Measurements from ENCODE around the gene SCAF4.
"Not testable (repeated sequence)": the region's sequence is repeated elsewhere in the genome, so short reads cannot be mapped to it uniquely, and the experiment has no call there.

SCAF4 gene, protein sequence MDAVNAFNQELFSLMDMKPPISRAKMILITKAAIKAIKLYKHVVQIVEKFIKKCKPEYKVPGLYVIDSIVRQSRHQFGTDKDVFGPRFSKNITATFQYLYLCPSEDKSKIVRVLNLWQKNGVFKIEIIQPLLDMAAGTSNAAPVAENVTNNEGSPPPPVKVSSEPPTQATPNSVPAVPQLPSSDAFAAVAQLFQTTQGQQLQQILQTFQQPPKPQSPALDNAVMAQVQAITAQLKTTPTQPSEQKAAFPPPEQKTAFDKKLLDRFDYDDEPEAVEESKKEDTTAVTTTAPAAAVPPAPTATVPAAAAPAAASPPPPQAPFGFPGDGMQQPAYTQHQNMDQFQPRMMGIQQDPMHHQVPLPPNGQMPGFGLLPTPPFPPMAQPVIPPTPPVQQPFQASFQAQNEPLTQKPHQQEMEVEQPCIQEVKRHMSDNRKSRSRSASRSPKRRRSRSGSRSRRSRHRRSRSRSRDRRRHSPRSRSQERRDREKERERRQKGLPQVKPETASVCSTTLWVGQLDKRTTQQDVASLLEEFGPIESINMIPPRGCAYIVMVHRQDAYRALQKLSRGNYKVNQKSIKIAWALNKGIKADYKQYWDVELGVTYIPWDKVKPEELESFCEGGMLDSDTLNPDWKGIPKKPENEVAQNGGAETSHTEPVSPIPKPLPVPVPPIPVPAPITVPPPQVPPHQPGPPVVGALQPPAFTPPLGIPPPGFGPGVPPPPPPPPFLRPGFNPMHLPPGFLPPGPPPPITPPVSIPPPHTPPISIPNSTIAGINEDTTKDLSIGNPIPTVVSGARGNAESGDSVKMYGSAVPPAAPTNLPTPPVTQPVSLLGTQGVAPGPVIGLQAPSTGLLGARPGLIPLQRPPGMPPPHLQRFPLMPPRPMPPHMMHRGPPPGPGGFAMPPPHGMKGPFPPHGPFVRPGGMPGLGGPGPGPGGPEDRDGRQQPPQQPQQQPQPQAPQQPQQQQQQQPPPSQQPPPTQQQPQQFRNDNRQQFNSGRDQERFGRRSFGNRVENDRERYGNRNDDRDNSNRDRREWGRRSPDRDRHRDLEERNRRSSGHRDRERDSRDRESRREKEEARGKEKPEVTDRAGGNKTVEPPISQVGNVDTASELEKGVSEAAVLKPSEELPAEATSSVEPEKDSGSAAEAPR

DNA sequence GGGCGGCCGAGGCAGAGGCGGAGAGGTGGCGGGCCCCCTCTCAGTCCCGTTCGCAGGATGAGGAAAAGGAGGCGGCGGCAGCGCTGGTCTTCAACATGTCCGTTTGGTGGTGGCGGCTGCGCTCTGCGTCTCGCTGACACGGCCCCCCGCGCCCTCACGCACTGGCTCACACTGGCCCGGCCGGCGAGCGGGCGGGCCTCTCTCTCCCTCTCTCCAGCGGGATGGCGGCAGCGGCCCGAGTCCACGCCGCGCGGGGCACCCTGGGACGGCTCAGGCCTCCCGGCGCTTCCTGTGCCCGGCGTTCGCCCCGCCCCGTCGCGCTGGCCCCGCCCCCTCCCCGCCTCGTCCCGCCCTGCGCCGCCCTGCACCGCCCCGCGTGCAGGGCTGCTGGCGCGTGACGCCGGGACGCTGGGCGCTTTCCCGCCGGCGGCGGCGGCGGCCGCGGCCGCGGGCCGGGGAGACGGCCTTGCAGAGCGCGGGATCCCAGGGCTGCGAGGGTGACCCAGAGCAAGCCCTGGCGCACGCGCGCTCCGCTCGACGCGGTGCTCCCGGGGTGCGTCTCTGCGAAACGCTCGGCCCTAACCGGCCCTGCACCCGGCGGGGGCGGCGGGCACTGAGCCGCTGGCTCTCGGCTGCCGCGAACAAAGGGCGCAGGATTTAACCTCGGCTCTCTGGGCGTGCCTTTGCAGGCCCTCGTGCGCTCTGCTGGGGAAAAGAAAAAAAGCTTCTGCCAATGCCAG lies at the start of gene SCAF4:
TSS of gene SCAF4 (minus strand) at position 262 of the 740 bp plus-strand sequence. CDS start 426 bp downstream, outside the sequence.
- peak; percentile 52 for DNase-seq

DNA sequence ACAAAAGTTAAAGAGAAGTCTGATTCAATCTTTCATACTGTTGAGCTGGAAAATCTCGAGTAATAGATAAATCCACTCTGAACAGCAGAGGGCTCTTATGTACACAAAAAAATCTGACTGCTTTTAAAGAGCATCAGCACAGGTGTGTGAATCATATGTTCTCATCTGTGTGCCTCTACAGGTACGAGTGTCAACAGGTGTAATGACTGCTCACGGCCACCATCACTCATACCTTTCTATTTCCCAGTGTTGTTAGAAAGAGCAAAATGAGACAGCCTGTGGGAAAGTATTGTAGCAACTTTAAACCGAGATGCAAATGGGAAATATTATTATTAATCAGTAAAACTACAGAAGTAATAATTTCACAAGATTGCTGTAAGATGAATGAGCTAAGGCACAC lies 49.0 kb upstream of the SCAF4 start:
- no peak for DNase-seq

DNA sequence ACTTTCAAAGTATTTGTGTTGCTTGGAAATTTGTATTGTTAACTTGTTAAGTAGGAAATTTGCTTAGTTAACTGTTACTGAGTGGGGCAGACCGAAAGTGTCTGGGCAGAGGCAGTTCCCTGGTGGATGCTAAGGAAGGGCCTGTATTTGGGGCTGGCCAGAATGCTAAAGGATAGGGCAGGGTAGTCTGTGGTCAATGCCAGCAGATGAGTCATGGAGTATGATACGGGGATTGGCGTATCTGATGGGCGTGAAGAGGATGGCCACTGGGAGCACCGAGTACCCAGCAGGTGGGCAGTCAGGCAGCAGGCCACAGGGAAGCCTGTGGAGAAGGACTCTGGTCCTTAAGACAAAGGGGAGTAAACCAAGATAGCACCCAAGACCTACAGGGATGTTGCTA lies 46.6 kb upstream of the SCAF4 start:
- DNase-seq, result no peak

DNA sequence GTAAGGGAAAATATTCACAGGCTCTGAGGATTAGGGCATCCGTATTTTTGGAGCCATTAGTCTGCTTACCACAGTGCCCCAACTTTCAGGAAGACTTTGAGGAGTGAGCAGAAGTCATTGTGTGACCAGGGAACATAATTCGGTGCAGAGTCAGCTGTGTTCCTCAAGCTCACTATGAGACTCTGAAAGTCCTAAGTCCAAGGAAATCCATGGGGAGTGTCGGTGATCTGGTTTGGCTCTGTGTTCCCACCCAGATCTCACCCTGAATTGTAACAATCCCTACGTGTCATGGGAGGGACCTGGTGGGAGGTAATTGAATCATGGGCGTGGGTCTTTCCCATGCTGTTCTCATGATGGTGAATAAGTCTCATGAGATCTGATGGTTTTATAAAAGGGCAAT lies 45.9 kb upstream of the SCAF4 start:
- no peak for DNase-seq

DNA sequence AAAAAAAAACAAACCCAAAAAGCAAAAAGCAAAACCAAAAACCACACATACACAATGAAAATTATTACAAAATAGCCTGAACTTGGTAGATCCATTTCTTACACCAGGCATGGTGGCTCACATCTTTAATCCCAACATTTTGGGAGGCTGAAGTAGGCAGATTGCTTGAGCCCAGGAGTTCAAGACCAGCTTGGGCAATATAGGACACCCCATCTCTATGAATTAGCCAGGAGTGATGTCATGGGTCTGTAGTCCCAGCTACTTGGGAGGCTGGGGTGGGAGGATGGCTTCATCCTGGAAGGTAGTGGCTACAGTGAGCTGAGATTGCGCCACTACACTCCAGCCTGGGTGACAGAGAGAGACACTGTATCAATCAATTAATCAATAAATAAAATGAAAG lies 42.1 kb upstream of the SCAF4 start:
- DNase-seq, result no peak

DNA sequence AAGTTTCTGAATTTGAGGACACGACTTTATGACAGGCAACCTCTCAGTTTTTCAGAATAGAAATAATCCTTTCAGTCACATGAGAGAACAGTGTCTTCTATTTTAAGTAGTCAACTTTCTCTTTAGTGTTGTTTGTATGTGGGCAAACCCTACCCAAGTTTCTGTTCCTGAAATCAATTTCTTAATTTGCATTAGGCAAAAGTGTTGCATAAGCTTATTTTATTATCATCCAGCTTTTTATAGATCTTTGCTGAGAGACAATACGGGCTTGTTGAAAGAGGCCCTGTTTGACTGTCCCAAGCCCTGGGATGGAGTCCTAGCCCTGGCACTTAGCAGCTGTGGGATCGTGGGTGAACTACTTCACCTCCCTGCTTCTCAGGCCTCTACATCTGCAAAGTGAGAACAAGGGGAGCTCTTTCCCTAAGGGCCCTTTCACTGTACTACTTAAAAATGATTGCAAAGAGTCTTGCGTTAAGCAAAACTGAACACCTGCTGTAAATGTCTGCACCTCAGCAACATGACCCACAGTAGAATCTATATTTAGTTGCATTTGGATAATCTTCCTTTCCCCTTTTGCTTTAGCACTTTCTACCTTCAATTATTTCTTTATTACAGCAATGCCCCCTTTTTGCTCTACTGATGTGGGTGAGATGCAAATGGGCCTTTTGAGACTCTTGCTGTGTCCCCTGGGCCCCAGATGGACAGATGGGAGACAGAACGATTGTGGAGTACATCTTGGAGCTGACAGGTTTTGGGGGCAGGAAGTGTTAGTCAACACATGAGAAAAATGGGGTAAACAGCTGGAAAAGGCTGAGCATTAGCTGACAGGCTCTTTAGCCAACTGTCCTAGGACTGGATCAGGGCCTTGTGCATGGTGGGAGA lies 41.0 kb upstream of the SCAF4 start:
- no peak for DNase-seq

DNA sequence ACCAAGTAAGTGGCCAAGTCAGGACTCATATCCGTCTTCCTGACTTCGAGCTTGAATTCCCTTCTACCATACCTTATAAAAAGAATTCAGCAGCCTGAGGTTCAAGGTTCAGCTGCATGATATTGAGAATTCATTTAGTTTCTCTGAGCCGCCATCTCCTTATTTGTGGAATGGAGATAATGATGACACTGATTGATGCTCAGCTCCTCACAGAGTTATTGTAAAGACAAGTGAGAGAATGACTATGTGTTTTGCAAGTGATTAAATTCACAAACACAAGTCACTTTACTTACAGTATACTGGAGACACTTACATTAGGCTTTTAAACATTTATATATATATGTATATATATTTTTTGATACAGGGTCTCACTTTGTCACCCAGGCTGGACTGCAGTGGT lies 39.8 kb upstream of the SCAF4 start:
- no peak for DNase-seq

DNA sequence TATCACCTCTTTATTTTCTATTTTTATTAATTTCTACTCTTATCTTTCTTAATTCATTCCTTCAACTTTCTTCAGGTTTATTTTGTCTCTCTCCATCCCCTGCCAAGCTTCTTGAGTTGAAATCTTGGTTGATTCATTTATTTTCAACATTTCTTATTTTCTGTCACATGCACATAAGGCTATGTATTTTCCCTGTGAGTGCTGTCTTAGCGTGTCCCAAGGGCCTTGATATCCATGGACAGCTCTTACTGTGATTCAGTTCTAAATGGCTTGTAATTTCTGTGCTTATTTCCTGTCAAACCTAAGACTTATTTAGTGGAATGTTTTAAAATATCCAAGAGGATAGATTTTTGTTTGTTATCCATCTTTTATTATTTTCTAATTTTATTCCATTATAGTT lies 36.8 kb upstream of the SCAF4 start:
- no peak for DNase-seq

DNA sequence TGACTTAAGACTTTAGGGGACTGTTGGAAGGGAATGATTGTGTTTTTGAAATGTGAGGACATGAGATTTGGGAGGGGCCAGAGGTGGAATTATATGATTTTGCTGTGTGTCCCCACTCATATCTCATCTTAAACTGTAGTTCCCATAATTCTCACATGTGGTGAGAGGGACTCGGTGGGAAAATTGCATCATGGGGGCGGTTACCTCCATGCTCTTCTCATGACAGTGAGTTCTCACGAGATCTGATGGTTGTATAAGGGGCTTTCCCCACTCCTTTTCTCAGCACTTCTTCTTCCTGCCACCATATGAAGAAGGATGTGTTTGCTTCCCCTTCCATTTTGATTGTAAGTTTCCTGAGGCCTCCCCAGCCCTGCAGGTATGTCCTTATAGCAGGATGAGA lies 35.0 kb upstream of the SCAF4 start:
- no peak for DNase-seq

DNA sequence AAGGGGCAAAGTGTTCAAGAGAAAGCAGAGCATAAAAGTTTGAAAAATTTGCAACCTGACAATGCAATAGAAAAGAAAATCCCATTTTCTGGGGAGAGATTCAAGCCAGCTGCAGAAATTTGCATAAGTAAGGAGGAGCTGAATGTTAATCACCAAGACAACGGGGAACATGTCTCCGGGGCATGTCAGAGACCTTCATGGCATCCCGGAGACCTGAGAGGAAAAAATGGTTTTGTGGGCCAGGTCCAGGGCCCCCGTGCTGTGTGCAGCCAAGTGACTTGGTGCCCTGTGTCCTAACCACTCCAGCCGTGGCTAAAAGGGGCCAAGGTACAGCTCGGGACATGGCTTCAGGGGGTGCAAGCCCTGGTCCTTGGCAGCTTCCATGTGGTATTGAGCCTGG lies 33.9 kb upstream of the SCAF4 start:
- DNase-seq, result not testable (repeated sequence)

DNA sequence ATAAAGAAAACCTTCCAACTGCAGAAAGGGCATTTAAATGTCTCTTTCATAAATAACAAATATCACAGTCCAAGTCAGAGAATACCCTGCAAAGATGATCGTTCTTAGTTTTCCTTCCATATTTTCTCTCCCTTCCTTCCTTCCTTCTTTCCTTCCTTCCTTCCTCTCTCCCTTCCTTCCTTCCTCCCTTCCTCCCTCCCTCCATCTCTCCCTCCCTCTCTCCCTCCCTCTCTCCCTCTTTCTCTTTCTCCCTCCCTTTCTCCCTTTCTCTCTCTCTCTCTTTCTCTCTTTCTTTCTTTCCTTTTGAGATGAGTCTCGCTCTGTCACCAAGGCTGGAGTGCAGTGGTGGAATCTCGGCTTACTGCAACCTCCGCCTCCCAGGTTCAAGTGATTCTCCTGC lies 29.0 kb upstream of the SCAF4 start:
- no peak for DNase-seq

DNA sequence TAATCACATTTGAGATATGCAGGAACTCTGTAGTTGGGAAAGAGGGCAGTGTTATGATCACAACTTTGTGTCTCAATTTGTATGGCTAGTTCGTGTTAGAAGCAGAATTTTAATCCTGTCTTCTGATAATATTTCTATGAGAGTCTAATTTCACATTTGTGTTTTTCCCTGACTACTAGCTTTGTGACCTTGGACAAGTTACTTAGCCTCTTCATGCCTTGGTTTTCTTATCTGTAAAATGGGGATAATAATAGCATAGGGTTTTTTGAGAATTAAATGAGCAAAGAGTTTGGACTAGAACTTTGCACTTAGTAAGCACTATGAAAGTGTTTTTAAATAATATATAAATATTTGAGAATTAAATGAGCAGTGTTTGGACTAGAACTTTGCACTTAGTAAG lies 24.9 kb upstream of the SCAF4 start:
- DNase-seq, result no peak

DNA sequence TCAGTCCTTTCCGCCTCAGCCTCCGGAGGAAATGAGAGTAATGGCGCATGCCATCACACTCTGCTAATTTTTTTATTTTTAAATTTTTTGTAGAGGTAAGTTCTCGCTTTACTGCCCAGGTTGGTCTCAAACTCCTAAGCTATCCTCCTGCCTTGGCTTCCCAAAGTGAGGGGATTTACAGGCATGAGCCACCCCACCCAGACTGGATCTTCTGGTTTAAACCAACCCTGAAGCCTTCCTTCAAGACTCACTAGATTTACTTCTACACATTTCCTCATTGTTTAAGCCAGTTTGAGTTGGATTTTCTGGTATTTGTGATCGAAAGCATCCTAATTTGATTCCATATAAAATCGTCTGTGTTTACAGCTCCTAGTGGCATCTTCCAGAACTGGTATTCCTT lies 23.1 kb upstream of the SCAF4 start:
- no peak for DNase-seq

DNA sequence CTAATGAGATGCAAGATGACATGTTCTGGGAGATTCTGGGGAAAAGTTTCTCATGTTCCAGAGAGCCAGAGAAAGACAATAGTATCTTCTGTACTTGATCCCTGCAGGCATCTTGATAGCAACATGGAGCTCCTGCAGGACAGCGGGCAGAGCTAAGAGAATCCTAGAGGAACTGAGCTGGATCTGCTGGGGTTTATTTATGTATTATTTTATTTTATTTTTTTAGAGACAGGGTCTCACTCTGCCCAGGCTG lies 22.7 kb upstream of the SCAF4 start:
- DNase-seq, result no peak

DNA sequence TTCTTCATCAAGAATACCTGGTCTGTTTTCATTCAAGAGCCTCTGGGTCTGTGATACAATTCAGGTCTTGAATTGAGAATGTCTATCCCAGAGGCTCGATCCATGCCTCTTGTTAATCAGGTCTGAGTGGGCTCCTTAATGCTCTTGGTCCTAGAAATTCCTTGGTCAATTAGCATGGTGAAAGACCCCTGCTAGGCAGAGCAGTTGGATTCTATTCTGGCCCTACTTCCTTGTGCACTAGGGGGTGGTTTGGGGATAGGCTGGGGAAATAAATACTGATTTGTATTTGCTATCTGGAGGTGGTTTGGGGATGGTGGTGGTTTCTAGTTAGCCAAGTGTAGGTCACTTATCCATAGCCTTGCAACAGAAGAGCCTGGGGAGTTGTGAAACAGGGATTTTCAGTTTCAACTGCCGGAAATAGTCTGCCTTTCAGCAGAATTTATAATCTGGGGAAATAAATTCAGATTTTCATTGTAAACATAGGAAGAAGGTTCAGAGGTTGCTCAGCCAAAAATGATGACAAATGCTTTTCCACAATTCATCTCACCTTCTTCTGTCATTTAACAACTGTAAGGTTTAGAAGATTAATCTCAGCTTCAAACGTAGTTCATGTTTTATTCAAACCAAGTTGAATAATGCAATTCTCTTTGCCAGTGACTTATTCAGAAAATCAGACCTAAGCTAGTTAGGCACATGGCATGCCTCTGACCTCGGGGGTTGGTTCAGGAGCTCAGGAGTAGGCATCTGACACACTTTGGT lies 22.2 kb upstream of the SCAF4 start:
- no peak for DNase-seq

DNA sequence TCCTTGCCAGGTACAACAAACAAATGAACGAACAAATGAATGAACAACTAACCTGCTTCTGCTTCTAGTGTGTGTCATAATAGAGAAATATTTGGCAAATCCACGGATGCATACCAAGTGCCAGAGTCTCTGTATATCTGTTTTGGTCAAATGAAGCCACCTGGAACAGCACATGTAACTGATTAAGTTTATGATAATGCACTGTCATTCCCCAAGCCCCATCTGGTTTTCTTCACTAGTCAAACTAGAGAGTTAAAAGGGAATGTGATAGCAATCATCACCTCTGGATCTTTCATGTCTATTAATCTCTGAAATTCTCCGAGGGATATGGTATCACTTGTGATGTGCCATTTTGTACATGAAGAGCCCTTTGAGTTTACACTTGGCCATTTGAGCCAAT lies 21.0 kb upstream of the SCAF4 start:
- no peak for DNase-seq

DNA sequence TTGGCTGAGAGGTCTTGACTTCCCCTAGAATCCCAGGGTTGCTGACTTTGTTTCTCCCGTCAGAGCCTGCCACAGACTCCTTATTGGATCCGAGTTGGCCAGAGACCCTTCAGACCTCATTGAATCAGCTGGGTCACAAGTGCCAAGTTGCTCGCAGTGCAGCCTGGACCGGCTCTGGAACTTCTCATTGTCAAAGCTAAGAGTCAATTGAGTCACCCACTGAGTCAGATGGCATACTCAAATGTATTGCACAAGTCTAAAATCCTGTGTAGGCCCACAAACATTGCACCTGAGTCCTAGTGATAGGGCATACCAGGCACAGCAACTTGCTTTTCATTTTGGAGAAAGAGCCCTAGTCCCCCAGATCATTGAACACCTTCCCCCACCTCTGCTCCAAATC lies 20.4 kb upstream of the SCAF4 start:
- DNase-seq, result no peak

DNA sequence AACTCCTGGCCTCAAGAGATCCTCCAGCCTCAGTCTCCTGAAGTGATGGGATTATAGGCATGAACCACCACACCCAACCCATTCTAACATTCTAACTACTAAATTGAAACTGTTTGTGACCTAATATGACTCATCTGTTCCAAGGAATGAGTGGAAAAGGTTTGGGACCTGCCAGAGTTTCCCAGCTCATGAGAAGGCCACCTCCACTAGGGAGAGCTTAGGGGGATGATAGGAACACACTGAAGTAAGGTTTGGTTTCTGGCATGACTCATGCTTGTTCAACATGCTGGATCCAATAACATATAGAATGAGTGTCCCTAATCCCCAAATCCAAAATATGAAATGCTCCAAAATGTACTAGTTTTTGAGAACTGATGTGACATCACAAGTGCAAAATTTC lies 18.9 kb upstream of the SCAF4 start:
- no peak for DNase-seq

DNA sequence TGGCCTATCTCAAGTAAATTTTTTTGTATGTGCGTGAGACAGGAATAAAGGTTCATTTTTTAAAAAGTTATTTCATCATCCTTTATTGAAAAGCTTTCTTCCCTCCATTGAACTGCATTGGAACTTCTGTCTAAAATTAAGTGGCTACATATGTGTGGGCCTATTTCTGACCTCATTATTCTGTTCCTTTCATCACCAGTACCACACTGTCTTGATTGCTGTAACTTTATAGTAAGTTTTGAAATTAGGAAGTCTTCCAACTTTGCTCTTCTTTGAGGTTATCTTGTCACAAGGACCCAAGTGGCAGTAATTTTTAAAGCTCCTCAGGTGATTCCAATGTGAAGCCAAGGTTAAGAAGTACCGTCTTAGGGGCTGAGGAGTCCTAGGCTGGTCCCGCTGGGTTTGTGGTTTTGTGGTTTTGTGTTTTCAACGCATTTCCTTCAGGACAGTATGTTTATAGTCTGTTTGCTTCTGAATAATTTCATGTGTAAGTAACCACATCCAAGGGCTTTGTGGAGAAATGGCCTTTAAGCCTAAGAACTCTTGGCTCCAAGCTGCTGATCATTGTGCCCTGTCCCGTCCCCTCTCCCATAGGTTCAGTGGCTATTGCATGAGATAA lies 12.4 kb upstream of the SCAF4 start:
- DNase-seq, result no peak

DNA sequence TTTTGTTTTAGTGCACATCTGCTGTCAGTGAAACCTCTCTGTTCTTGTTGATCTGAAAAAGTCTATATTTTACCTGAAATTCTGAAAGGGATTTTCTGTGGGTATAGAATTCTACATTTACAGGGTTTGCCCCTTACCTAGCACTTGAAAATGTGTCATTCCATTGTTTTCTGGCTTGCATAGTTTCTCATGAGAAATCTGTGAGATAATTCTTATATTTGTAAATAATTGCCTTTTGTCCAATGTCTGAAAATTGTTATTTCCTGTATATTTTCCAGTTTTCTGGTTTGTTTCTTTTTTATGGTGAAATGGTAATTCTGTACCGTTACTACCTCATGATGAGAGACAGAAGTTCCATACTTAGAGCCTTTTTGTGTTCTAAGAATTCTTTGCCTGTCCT lies 11.8 kb upstream of the SCAF4 start:
- no peak for DNase-seq

DNA sequence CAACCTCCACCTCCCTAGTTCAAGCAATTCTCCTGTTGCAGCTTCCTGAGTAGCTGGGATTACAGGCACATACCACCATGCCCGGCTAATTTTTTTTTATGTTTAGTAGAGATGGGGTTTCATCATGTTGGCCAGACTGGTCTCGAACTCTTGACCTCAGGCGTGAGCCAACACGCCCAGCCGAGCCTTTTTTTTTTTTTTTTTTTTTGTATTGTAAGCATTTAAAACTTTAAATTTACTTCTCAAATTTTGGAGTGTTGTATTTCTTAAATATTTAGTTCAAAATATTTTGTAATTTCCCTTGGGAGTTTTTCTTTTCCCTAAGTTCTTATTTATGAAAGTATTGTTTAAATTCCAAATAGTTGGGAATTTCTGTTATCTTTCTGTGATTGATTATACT lies 9.2 kb upstream of the SCAF4 start:
- no peak for DNase-seq

Measured in NCI-H1417 treated with DMSO at 0.1 percent for 48 hours (cell line).